T-cell (primary cell): ENCODE results near the gene CHAF1B. TPM values are rescaled to one million over a fixed set of nuclear protein-coding genes. Genes with fewer than 3 reads are reported as not detected.
A peak's percentile ranks its signal among the peaks of the same experiment; 100 is the strongest.

Experiments used
- ATAC-seq, 4 experiments: fragments of 200-7000 bp in 3 of 4; fragments of 150-1000 bp in 1 of 4; cut with Tn5 transposase; replicated peaks in 1 of 4; 1 replicate in 3 of 4; 2 replicates in 1 of 4; pipeline ENCODE4 v1.10.0; 2021; ENCODE audit warnings: moderate library complexity in 3 of 4, mild to moderate bottlenecking in 2 of 4, moderate number of reproducible peaks in 1 of 4
- CTCF ChIA-PET, 2 donors: fragments of 300-600 bp; sonication (Branson Sonifier 250); formaldehyde crosslinking; loops; one replicate each; lab custom pipeline; 2022; ENCODE audit warnings: antibody characterized with exemption in 2 of 2; lab: Charles Lee
- POLR2A ChIA-PET, 2 donors: fragments of 300-600 bp; sonication (Branson Sonifier 250); formaldehyde crosslinking; loops; one replicate each; lab custom pipeline; 2022; ENCODE audit warnings: antibody characterized with exemption in 2 of 2; lab: Charles Lee
- DNase-seq, 35 experiments: peaks; one replicate each; pipeline versions ENCODE4 v3.0.0 to v3.0.0-alpha.2; 2013 to 2023
- H3K27ac ChIP-seq: one replicate; pipeline ENCODE4 v1.5.1; 2013; ENCODE audit warnings: low read length
- H3K27me3 ChIP-seq, 2 experiments: replicated peaks in 1 of 2; 1 replicate in 1 of 2; 2 replicates in 1 of 2; pipeline versions ENCODE4 v1.6.1 to v1.7.0; 2013; ENCODE audit warnings: low read length in 1 of 2, mixed read lengths in 1 of 2; ENCODE audit not compliant: control insufficient read depth in 2 of 2, insufficient read depth in 2 of 2; ENCODE audit errors: extremely low read depth in 1 of 2
- H3K36me3 ChIP-seq, 2 donors: 1 replicate in 1 of 2; 2 replicates in 1 of 2; pipeline versions ENCODE4 v1.6.1 to v1.7.0; 2013; ENCODE audit warnings: low read length in 1 of 2; ENCODE audit not compliant: control insufficient read depth in 2 of 2, insufficient read depth in 1 of 2; ENCODE audit errors: extremely low read depth in 1 of 2
- H3K4me1 ChIP-seq, 2 experiments: 1 replicate in 1 of 2; 2 replicates in 1 of 2; pipeline versions ENCODE4 v1.6.1 to v1.7.0; 2013; ENCODE audit warnings: low read length in 2 of 2, mixed read lengths in 1 of 2; ENCODE audit not compliant: insufficient read depth in 2 of 2, control insufficient read depth in 1 of 2; ENCODE audit errors: extremely low read depth in 1 of 2
- H3K4me3 ChIP-seq, 2 donors: 1 replicate in 1 of 2; 2 replicates in 1 of 2; pipeline versions ENCODE4 v1.5.1 to v1.7.0; 2013; ENCODE audit warnings: mild to moderate bottlenecking in 2 of 2, low read length in 1 of 2, moderate library complexity in 1 of 2; ENCODE audit not compliant: control insufficient read depth in 1 of 2; ENCODE audit errors: extremely low read depth in 1 of 2
- H3K9me3 ChIP-seq: 2 replicates; pipeline ENCODE4 v1.7.0; 2013
- H3K27ac Mint-ChIP-seq, 2 donors: one replicate each; pipeline ENCODE4 v1.8.0; 2020 to 2021; ENCODE audit warnings: mild to moderate bottlenecking in 2 of 2, mixed read lengths in 2 of 2
- H3K27me3 Mint-ChIP-seq, 2 donors: one replicate each; pipeline ENCODE4 v1.8.0; 2021 to 2022; ENCODE audit warnings: mixed read lengths in 2 of 2
- H3K36me3 Mint-ChIP-seq: one replicate; pipeline ENCODE4 v1.8.0; 2021; ENCODE audit warnings: mixed read lengths
- H3K4me1 Mint-ChIP-seq, 3 donors: one replicate each; pipeline ENCODE4 v1.8.0; 2020 to 2022; ENCODE audit warnings: mixed read lengths in 3 of 3, mild to moderate bottlenecking in 1 of 3
- H3K4me3 Mint-ChIP-seq, 3 donors: one replicate each; pipeline ENCODE4 v1.8.0; 2020 to 2022; ENCODE audit warnings: mild to moderate bottlenecking in 3 of 3, mixed read lengths in 3 of 3, moderate library complexity in 3 of 3
- H3K9me3 Mint-ChIP-seq, 3 donors: one replicate each; pipeline ENCODE4 v1.8.0; 2020 to 2022; ENCODE audit warnings: mixed read lengths in 3 of 3
- WGBS: methylation state at CpG from one replicate; pipeline ENCODE4 v1.1.5; 2013; ENCODE audit warnings: missing lambda C conversion rate; ENCODE audit not compliant: insufficient coverage; 5-methylcytosine and 5-hydroxymethylcytosine counted together
- total RNA-seq, 35 experiments: library from RNA in 6 of 35; stranded (reverse) in 6 of 35; fragments of 120-200 nt in 1 of 35; gene quantifications; one replicate each; pipeline versions ENCODE4 v1.2.1 to v1.2.4 and lab custom pipeline; 2013 to 2026

Gene CHAF1B
- total RNA-seq, 5 donors from 2014 or later (not counting 1 experiment from before 2014, with no cell fraction given): 2.1 to 5.1 (median 3.5) TPM

- H3K36me3 Mint-ChIP-seq: peaks cover 23% of the 10 kb centered on the region
- ATAC-seq (no peak), DNase-seq (no peak)
- CTCF ChIA-PET: no interaction called here
- no peaks in the 10 kb centered on the region for H3K27me3 Mint-ChIP-seq
- Histone ChIP-seq H3K27ac (no peak overlapping the region), H3K36me3 (peaks cover 8 to 12% of the 10 kb centered on the region in 2 donors), H3K4me1 (no peaks in the 10 kb centered on the region), H3K9me3 (no peaks in the 10 kb centered on the region), H3K4me3 (no peak overlapping the region), H3K27me3 (no peaks in the 10 kb centered on the region)
- no peak overlapping the region for H3K27ac Mint-ChIP-seq
- peaks cover 0 to 1% (median 0%) of the 10 kb centered on the region in 3 donors for H3K4me1 Mint-ChIP-seq
- no peak overlapping the region for H3K4me3 Mint-ChIP-seq
- no CpG with 5 or more reads among the region's 6 CpGs for WGBS
- H3K9me3 Mint-ChIP-seq: no peaks in the 10 kb centered on the region
- POLR2A ChIA-PET: no interaction called here
Observed at GRCh38 chr21:36408568-36408967, 23.4 kb downstream of the CHAF1B start.

- Histone ChIP-seq H3K27ac (no peak overlapping the region), H3K4me3 (no peak overlapping the region), H3K9me3 (no peaks in the 10 kb centered on the region), H3K36me3 (peaks cover 8 to 9% of the 10 kb centered on the region in 2 donors), H3K27me3 (no peaks in the 10 kb centered on the region), H3K4me1 (no peaks in the 10 kb centered on the region)
- no peak for DNase-seq
- Mint-ChIP-seq H3K9me3 (no peaks in the 10 kb centered on the region), H3K4me3 (no peak overlapping the region), H3K36me3 (peaks cover 37% of the 10 kb centered on the region), H3K27ac (no peak overlapping the region), H3K27me3 (no peaks in the 10 kb centered on the region), H3K4me1 (no peaks in the 10 kb centered on the region)
- ATAC-seq: no peak
- ChIA-PET POLR2A (no interaction called here), CTCF (no interaction called here)
- WGBS: 100% methylated on average over 4 of the region's 10 CpGs
Observed at GRCh38 chr21:36411301-36411700, 26.1 kb downstream of the CHAF1B start.

- no peak overlapping the region for H3K27ac ChIP-seq
- ATAC-seq (no peak), DNase-seq (no peak)
- ChIA-PET POLR2A (no interaction called here), CTCF (no interaction called here)
- 100% methylated on average over 9 of the region's 11 CpGs for WGBS
- no peaks in the 10 kb centered on the region for H3K27me3 ChIP-seq
- H3K4me3 ChIP-seq: no peak overlapping the region
- no peaks in the 10 kb centered on the region for H3K27me3 Mint-ChIP-seq
- no peak overlapping the region for H3K4me3 Mint-ChIP-seq
- no peaks in the 10 kb centered on the region for H3K4me1 ChIP-seq
- peaks cover 8 to 9% of the 10 kb centered on the region in 2 donors for H3K36me3 ChIP-seq
- H3K9me3 Mint-ChIP-seq: no peaks in the 10 kb centered on the region
- H3K36me3 Mint-ChIP-seq: peaks cover 34% of the 10 kb centered on the region
- H3K4me1 Mint-ChIP-seq: no peaks in the 10 kb centered on the region
- no peaks in the 10 kb centered on the region for H3K9me3 ChIP-seq
- H3K27ac Mint-ChIP-seq: no peak overlapping the region
Observed at GRCh38 chr21:36412916-36413315, 27.7 kb downstream of the CHAF1B start.

GRCh38 chr21:36415375-36415774, 30.2 kb downstream of the CHAF1B start:
- H3K4me3 ChIP-seq: no peak overlapping the region
- H3K27ac ChIP-seq: no peak overlapping the region

GRCh38 chr21:36419241-36419640, 34.0 kb downstream of the CHAF1B start:
- H3K4me3 ChIP-seq: no peak overlapping the region
- WGBS: 98% methylated on average over 9 of the region's 14 CpGs
- Mint-ChIP-seq H3K27ac (no peak overlapping the region), H3K27me3 (no peaks in the 10 kb centered on the region), H3K4me1 (no peaks in the 10 kb centered on the region), H3K9me3 (no peaks in the 10 kb centered on the region), H3K4me3 (no peak overlapping the region), H3K36me3 (peaks cover 17% of the 10 kb centered on the region)
- DNase-seq: no peak
- ATAC-seq: no peak
- no peaks in the 10 kb centered on the region for H3K36me3 ChIP-seq
- H3K9me3 ChIP-seq: no peaks in the 10 kb centered on the region
- H3K4me1 ChIP-seq: no peaks in the 10 kb centered on the region
- no peak overlapping the region for H3K27ac ChIP-seq
- ChIA-PET POLR2A (no interaction called here), CTCF (no interaction called here)
- peaks cover 0 to 6% of the 10 kb centered on the region in 2 experiments for H3K27me3 ChIP-seq

More at GRCh38 chr21:36415375-36415774, 30.2 kb downstream of the CHAF1B start:
- ChIA-PET POLR2A (no interaction called here), CTCF (no interaction called here)
- Histone ChIP-seq H3K36me3 (peaks cover 8 to 9% of the 10 kb centered on the region in 2 donors), H3K4me1 (no peaks in the 10 kb centered on the region), H3K9me3 (no peaks in the 10 kb centered on the region), H3K27me3 (no peaks in the 10 kb centered on the region)
- no peaks in the 10 kb centered on the region for H3K9me3 Mint-ChIP-seq
- no peaks in the 10 kb centered on the region for H3K4me1 Mint-ChIP-seq
- no peak overlapping the region for H3K27ac Mint-ChIP-seq
- H3K36me3 Mint-ChIP-seq: peaks cover 34% of the 10 kb centered on the region
- no peak for ATAC-seq
- H3K27me3 Mint-ChIP-seq: no peaks in the 10 kb centered on the region
- 80% methylated on average over 1 of the region's 6 CpGs for WGBS
- no peak for DNase-seq
- no peak overlapping the region for H3K4me3 Mint-ChIP-seq

- CTCF ChIA-PET: no interaction called here
- DNase-seq: peak in 27 of 35 experiments; percentile 2 to 50 (median 18)
Observed at GRCh38 chr21:36419996-36420395, 34.8 kb downstream of the CHAF1B start.

More at GRCh38 chr21:36419996-36420395, 34.8 kb downstream of the CHAF1B start:
- H3K27me3 Mint-ChIP-seq: no peaks in the 10 kb centered on the region
- no peaks in the 10 kb centered on the region for H3K4me1 Mint-ChIP-seq
- Histone ChIP-seq H3K27me3 (peaks cover 0 to 6% of the 10 kb centered on the region in 2 experiments), H3K9me3 (no peaks in the 10 kb centered on the region), H3K4me3 (no peak overlapping the region), H3K36me3 (no peaks in the 10 kb centered on the region), H3K27ac (no peak overlapping the region), H3K4me1 (no peaks in the 10 kb centered on the region)
- no peak overlapping the region for H3K4me3 Mint-ChIP-seq
- POLR2A ChIA-PET: no interaction called here
- H3K36me3 Mint-ChIP-seq: peaks cover 15% of the 10 kb centered on the region
- ATAC-seq: peak in 3 of 4 experiments; percentile 28 to 67 (median 34)
- no CpG with 5 or more reads among the region's 8 CpGs for WGBS
- no peaks in the 10 kb centered on the region for H3K9me3 Mint-ChIP-seq
- no peak overlapping the region for H3K27ac Mint-ChIP-seq
